WTC11 (cell line): Measurements from ENCODE around the gene ZDBF2. TPM values are rescaled to one million over a fixed set of nuclear protein-coding genes. Genes with fewer than 3 reads are reported as not detected.

ENCODE experiments used
- ATAC-seq: fragments of 200-7000 bp; cut with Tn5 transposase; 2 replicates; pipeline ENCODE4 v1.10.0; 2021; ENCODE audit warnings: mild to moderate bottlenecking, moderate library complexity
- CTCF ChIA-PET: fragments of 300-600 bp; sonication (Branson Sonifier 250); formaldehyde crosslinking; loops from one replicate; lab custom pipeline; 2021; ENCODE audit warnings: antibody characterized with exemption; lab: Charles Lee
- POLR2A ChIA-PET: fragments of 350-600 bp; sonication (Branson Sonifier 250); formaldehyde crosslinking; loops from one replicate; lab custom pipeline; 2021; ENCODE audit warnings: antibody characterized with exemption; lab: Charles Lee
- DNase-seq: peaks from one replicate; pipeline ENCODE4 v3.0.0; 2021; ENCODE audit warnings: low spot score
- H3K27ac Mint-ChIP-seq: 2 replicates; pipeline ENCODE4 v1.8.0; 2021; ENCODE audit warnings: mixed read lengths
- H3K27me3 Mint-ChIP-seq: 2 replicates; pipeline ENCODE4 v1.8.0; 2021; ENCODE audit warnings: low read depth, mild to moderate bottlenecking, moderate library complexity, mixed read lengths
- H3K36me3 Mint-ChIP-seq: 2 replicates; pipeline ENCODE4 v1.8.0; 2021; ENCODE audit warnings: mixed read lengths
- H3K4me1 Mint-ChIP-seq: 2 replicates; pipeline ENCODE4 v1.8.0; 2022; ENCODE audit warnings: mixed read lengths
- H3K4me3 Mint-ChIP-seq: 2 replicates; pipeline ENCODE4 v1.8.0; 2021; ENCODE audit warnings: mild to moderate bottlenecking, moderate library complexity, mixed read lengths
- H3K9me3 Mint-ChIP-seq: 2 replicates; pipeline ENCODE4 v1.8.0; 2021; ENCODE audit warnings: mixed read lengths
- ATF1 ChIP-seq: sonication (generic); formaldehyde crosslinking; IDR thresholded peaks from 2 replicates; pipeline ENCODE4 v1.8.1; 2023; ENCODE audit warnings: mild to moderate bottlenecking, moderate library complexity, missing genetic modification reagents
- EMX1 ChIP-seq: fragments of 250-450 bp; sonication (Bioruptor Pico); IDR thresholded peaks from 2 replicates; pipeline ENCODE4 v1.8.0; 2021; ENCODE audit warnings: mild to moderate bottlenecking
- ESRRA ChIP-seq: sonication (generic); formaldehyde crosslinking; IDR thresholded peaks from 2 replicates; pipeline ENCODE4 v1.8.1; 2022; ENCODE audit warnings: mild to moderate bottlenecking, missing genetic modification reagents, borderline replicate concordance
- ETV6 ChIP-seq: sonication (generic); formaldehyde crosslinking; IDR thresholded peaks from 2 replicates; pipeline ENCODE4 v1.8.1; 2022; ENCODE audit warnings: mild to moderate bottlenecking, missing genetic modification reagents
- JAZF1 ChIP-seq: fragments of 250-450 bp; sonication (Bioruptor Pico); IDR thresholded peaks from 2 replicates; pipeline ENCODE4 v1.9.0; 2021; ENCODE audit warnings: moderate library complexity, mild to moderate bottlenecking, inconsistent platforms
- NFE2L1 ChIP-seq: sonication (generic); formaldehyde crosslinking; IDR thresholded peaks from 2 replicates; pipeline ENCODE4 v1.8.1; 2023; ENCODE audit warnings: missing genetic modification reagents
- NR2C2 ChIP-seq: sonication (generic); formaldehyde crosslinking; IDR thresholded peaks from 2 replicates; pipeline ENCODE4 v1.8.0; 2022; ENCODE audit warnings: mild to moderate bottlenecking, missing genetic modification reagents
- PRRX2 ChIP-seq: fragments of 250-450 bp; sonication (Bioruptor Pico); IDR thresholded peaks from 2 replicates; pipeline ENCODE4 v1.8.0; 2021; ENCODE audit warnings: mild to moderate bottlenecking
- RORB ChIP-seq: fragments of 250-450 bp; sonication (Bioruptor Pico); IDR thresholded peaks from 2 replicates; pipeline ENCODE4 v1.9.0; 2021; ENCODE audit warnings: mild to moderate bottlenecking
- SMAD4 ChIP-seq: sonication (generic); formaldehyde crosslinking; IDR thresholded peaks from 2 replicates; pipeline ENCODE4 v1.8.0; 2022; ENCODE audit warnings: mild to moderate bottlenecking, missing genetic modification reagents
- TP53 ChIP-seq: sonication (generic); formaldehyde crosslinking; IDR thresholded peaks from 2 replicates; pipeline ENCODE4 v1.8.1; 2023; ENCODE audit warnings: mild to moderate bottlenecking, missing genetic modification reagents
- ZNF121 ChIP-seq: sonication (generic); formaldehyde crosslinking; IDR thresholded peaks from 2 replicates; pipeline ENCODE4 v1.8.0; 2023; ENCODE audit warnings: missing genetic modification reagents
- ZNF138 ChIP-seq: sonication (generic); formaldehyde crosslinking; conservative IDR thresholded peaks from 2 replicates; pipeline ENCODE4 v1.8.1; 2022; ENCODE audit warnings: mild to moderate bottlenecking, moderate library complexity, missing genetic modification reagents
- ZNF219 ChIP-seq: sonication (generic); formaldehyde crosslinking; IDR thresholded peaks from 2 replicates; pipeline ENCODE4 v1.8.0; 2023; ENCODE audit warnings: missing genetic modification reagents, mild to moderate bottlenecking, borderline replicate concordance
- ZNF263 ChIP-seq: sonication (generic); formaldehyde crosslinking; IDR thresholded peaks from 2 replicates; pipeline ENCODE4 v1.8.1; 2022; ENCODE audit warnings: low read depth, mild to moderate bottlenecking, moderate library complexity, missing genetic modification reagents
- ZNF317 ChIP-seq: sonication (generic); formaldehyde crosslinking; IDR thresholded peaks from 2 replicates; pipeline ENCODE4 v1.8.1; 2023; ENCODE audit warnings: low read depth, mild to moderate bottlenecking, moderate library complexity, missing genetic modification reagents, borderline replicate concordance
- total RNA-seq: library from RNA; stranded (reverse); gene quantifications from 3 replicates; pipeline ENCODE4 v1.2.3, GENCODE V29; 2021
- TF ChIP-seq, protein P1 (sequence below): sonication (generic); formaldehyde crosslinking; IDR thresholded peaks from 2 replicates; pipeline ENCODE4 v1.8.0; 2022; ENCODE audit warnings: mild to moderate bottlenecking, missing genetic modification reagents
- TF ChIP-seq, protein P2 (sequence below): sonication (generic); formaldehyde crosslinking; conservative IDR thresholded peaks from 2 replicates; pipeline ENCODE4 v1.8.1; 2022; ENCODE audit warnings: mild to moderate bottlenecking, missing genetic modification reagents
- TF ChIP-seq, protein P3 (sequence below): sonication (generic); formaldehyde crosslinking; IDR thresholded peaks from 2 replicates; pipeline ENCODE4 v1.8.1; 2023; ENCODE audit warnings: mild to moderate bottlenecking, missing genetic modification reagents
- TF ChIP-seq, protein P4 (sequence below): sonication (generic); formaldehyde crosslinking; IDR thresholded peaks from 2 replicates; pipeline ENCODE4 v1.8.0; 2023; ENCODE audit warnings: mild to moderate bottlenecking, missing genetic modification reagents
- TF ChIP-seq, protein P5 (sequence below): sonication (generic); formaldehyde crosslinking; IDR thresholded peaks from 2 replicates; pipeline ENCODE4 v1.8.1; 2023; ENCODE audit warnings: mild to moderate bottlenecking, missing genetic modification reagents, moderate library complexity
- TF ChIP-seq, protein P6 (sequence below): sonication (generic); formaldehyde crosslinking; IDR thresholded peaks from 2 replicates; pipeline ENCODE4 v1.8.1; 2023; ENCODE audit warnings: mild to moderate bottlenecking, moderate library complexity, missing genetic modification reagents
- TF ChIP-seq, protein P7 (sequence below): sonication (generic); formaldehyde crosslinking; IDR thresholded peaks from 2 replicates; pipeline ENCODE4 v1.8.1; 2022; ENCODE audit warnings: mild to moderate bottlenecking, moderate library complexity, missing genetic modification reagents

Gene ZDBF2
- total RNA-seq, 1 experiment from 2014 or later: 16.0 TPM

DNA sequence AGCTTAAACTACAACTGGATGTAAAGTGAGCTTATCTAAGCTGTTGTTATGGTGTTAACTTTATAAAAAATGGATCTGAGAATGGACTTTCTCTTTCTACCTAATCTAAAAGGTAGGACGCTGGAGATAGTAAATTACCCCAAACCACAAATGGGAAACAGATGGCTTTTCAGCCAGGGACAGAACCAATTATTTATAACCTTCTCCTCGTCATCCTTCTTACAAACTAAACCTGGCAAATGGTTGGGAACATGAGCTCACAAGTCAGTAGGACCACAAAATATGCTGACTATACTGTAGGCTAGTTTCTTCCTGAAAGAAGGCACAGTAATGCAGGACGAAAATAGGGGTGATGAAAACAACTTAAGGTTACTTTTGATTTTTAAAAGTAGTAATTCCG, 32.7 kb upstream of the ZDBF2 start:
- TF ChIP-seq ESRRA (CRISPR knock-in tag) (no peak), NFE2L1 (CRISPR knock-in tag) (no peak), TP53 (CRISPR knock-in tag) (no peak), EMX1 (CRISPR knock-in tag) (no peak), PRRX2 (no peak), ZNF219 (CRISPR knock-in tag) (no peak), ETV6 (CRISPR knock-in tag) (no peak), ZNF317 (CRISPR knock-in tag) (no peak), ZNF138 (CRISPR knock-in tag) (no peak)
- TF ChIP-seq, protein P1, sequence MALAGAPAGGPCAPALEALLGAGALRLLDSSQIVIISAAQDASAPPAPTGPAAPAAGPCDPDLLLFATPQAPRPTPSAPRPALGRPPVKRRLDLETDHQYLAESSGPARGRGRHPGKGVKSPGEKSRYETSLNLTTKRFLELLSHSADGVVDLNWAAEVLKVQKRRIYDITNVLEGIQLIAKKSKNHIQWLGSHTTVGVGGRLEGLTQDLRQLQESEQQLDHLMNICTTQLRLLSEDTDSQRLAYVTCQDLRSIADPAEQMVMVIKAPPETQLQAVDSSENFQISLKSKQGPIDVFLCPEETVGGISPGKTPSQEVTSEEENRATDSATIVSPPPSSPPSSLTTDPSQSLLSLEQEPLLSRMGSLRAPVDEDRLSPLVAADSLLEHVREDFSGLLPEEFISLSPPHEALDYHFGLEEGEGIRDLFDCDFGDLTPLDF (CRISPR knock-in tag): no peak
- TF ChIP-seq, protein P2, sequence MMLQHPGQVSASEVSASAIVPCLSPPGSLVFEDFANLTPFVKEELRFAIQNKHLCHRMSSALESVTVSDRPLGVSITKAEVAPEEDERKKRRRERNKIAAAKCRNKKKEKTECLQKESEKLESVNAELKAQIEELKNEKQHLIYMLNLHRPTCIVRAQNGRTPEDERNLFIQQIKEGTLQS (CRISPR knock-in tag): no peak
- ATAC-seq: no peak

DNA sequence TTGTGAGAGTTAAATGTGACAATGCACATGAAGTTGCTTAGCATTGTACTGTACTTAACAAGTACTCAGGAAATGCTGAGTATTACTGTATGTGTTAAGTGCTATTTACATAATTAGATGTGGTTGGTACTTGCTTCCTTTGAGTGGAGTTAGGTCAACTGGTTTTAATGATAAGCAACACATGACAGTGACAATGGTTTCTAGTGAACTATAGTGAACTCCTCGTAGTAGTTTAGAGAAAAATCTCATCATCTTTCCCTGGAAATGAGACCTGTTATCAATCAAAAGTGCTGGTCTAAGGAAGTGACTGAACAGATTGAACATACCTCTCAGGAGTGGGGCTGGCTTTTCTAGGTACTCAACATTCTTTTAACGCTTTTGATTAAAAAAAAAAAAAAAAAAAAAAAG, 29.2 kb upstream of the ZDBF2 start:
- CTCF ChIA-PET: no interaction called here
- POLR2A ChIA-PET: no interaction called here
- no peaks in the 10 kb centered on the region for H3K36me3 Mint-ChIP-seq
- DNase-seq (no peak), ATAC-seq (no peak)
- H3K9me3 Mint-ChIP-seq: no peaks in the 10 kb centered on the region
- H3K4me3 Mint-ChIP-seq: no peak overlapping the region
- no peaks in the 10 kb centered on the region for H3K4me1 Mint-ChIP-seq
- TF ChIP-seq NR2C2 (CRISPR knock-in tag): no peak
- TF ChIP-seq ZNF263: no peak
- TF ChIP-seq JAZF1: no peak
- no peak for TF ChIP-seq SMAD4 (CRISPR knock-in tag)
- TF ChIP-seq, protein P3, sequence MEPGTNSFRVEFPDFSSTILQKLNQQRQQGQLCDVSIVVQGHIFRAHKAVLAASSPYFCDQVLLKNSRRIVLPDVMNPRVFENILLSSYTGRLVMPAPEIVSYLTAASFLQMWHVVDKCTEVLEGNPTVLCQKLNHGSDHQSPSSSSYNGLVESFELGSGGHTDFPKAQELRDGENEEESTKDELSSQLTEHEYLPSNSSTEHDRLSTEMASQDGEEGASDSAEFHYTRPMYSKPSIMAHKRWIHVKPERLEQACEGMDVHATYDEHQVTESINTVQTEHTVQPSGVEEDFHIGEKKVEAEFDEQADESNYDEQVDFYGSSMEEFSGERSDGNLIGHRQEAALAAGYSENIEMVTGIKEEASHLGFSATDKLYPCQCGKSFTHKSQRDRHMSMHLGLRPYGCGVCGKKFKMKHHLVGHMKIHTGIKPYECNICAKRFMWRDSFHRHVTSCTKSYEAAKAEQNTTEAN (CRISPR knock-in tag): no peak
- TF ChIP-seq ZNF121 (CRISPR knock-in tag): no peak
- no peak for TF ChIP-seq ATF1 (CRISPR knock-in tag)
- H3K27me3 Mint-ChIP-seq: peaks cover 27% of the 10 kb centered on the region
- no peak overlapping the region for H3K27ac Mint-ChIP-seq

More for the DNA sequence above, 32.7 kb upstream of the ZDBF2 start:
- peaks cover 12% of the 10 kb centered on the region; the same call in 1 of the 2 replicates for H3K36me3 Mint-ChIP-seq
- CTCF ChIA-PET: no interaction called here
- no peak for DNase-seq
- POLR2A ChIA-PET: no interaction called here
- no peak overlapping the region for H3K4me3 Mint-ChIP-seq
- H3K27me3 Mint-ChIP-seq: peaks cover 5% of the 10 kb centered on the region; the same call in 1 of the 2 replicates
- no peaks in the 10 kb centered on the region for H3K4me1 Mint-ChIP-seq
- H3K27ac Mint-ChIP-seq: no peak overlapping the region
- H3K9me3 Mint-ChIP-seq: peaks cover 11% of the 10 kb centered on the region

DNA sequence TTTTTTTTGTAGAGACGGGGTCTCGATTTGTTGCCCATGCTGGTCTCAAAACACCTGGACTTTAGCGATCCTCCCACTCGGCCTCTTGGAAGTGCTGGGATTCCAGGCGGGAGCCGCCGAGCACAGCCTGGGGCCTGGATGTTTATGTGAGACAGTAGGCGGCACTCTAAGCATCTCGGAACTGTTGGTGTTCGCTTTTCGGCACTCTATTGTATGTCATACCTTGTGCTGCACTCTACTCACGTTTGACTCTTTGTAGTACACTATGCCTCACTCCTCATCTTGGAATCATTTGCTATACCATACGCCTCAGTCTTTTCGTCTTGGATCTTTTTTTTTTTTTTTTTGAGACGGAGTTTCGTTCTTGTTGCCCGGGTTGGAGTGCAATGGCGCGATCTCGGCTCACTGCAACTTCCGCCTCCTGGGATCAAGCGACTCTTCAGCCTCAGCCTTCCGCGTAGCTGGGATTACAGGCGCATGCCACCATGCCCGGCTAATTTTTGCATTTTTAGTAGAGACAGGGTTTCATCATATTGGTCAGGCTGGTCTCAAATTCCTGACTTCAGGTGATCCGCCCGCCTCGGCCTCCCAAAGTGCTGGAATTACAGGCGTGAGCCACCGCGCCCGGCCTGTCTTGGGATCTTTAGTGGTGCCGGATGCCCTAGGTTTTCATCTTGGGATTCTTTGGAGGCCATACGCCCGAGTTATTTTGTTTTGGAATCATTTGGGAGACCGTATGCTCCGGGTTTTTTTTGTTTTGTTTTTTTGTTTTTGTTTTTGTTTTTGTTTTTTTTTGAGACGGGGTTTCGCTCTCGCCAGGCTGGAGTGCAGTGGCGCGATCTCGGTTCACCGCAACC, 24.2 kb upstream of the ZDBF2 start:
- CTCF ChIA-PET: interaction anchor here (0.6 to 1.0 kb wide), 6 partner anchors 9 to 993 kb away, joined by 3 to 5 read pairs (median 4); no protein-coding TSS in a partner anchor
- ATAC-seq (peak; percentile 88), DNase-seq (peak; percentile 67)
- peaks cover 18% of the 10 kb centered on the region for H3K4me1 Mint-ChIP-seq
- H3K36me3 Mint-ChIP-seq: no peaks in the 10 kb centered on the region
- peak overlapping the region; percentile 36 for H3K27ac Mint-ChIP-seq
- POLR2A ChIA-PET: interaction anchor here (0.7 kb wide), 1 partner anchor 91 kb away, joined by 3 read pairs; the partner anchor contains the start of gene EEF1B2
- H3K9me3 Mint-ChIP-seq: no peaks in the 10 kb centered on the region
- H3K27me3 Mint-ChIP-seq: peaks cover 77% of the 10 kb centered on the region
- H3K4me3 Mint-ChIP-seq: peak overlapping the region; percentile 75
- TF ChIP-seq ZNF219 (CRISPR knock-in tag): no peak
- TF ChIP-seq, protein P4, sequence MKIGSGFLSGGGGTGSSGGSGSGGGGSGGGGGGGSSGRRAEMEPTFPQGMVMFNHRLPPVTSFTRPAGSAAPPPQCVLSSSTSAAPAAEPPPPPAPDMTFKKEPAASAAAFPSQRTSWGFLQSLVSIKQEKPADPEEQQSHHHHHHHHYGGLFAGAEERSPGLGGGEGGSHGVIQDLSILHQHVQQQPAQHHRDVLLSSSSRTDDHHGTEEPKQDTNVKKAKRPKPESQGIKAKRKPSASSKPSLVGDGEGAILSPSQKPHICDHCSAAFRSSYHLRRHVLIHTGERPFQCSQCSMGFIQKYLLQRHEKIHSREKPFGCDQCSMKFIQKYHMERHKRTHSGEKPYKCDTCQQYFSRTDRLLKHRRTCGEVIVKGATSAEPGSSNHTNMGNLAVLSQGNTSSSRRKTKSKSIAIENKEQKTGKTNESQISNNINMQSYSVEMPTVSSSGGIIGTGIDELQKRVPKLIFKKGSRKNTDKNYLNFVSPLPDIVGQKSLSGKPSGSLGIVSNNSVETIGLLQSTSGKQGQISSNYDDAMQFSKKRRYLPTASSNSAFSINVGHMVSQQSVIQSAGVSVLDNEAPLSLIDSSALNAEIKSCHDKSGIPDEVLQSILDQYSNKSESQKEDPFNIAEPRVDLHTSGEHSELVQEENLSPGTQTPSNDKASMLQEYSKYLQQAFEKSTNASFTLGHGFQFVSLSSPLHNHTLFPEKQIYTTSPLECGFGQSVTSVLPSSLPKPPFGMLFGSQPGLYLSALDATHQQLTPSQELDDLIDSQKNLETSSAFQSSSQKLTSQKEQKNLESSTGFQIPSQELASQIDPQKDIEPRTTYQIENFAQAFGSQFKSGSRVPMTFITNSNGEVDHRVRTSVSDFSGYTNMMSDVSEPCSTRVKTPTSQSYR: no peak
- no peak for TF ChIP-seq NR2C2 (CRISPR knock-in tag)
- TF ChIP-seq RORB (CRISPR knock-in tag): no peak
- TF ChIP-seq, protein P5, sequence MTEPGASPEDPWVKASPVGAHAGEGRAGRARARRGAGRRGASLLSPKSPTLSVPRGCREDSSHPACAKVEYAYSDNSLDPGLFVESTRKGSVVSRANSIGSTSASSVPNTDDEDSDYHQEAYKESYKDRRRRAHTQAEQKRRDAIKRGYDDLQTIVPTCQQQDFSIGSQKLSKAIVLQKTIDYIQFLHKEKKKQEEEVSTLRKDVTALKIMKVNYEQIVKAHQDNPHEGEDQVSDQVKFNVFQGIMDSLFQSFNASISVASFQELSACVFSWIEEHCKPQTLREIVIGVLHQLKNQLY (CRISPR knock-in tag): no peak
- TF ChIP-seq, protein P6, sequence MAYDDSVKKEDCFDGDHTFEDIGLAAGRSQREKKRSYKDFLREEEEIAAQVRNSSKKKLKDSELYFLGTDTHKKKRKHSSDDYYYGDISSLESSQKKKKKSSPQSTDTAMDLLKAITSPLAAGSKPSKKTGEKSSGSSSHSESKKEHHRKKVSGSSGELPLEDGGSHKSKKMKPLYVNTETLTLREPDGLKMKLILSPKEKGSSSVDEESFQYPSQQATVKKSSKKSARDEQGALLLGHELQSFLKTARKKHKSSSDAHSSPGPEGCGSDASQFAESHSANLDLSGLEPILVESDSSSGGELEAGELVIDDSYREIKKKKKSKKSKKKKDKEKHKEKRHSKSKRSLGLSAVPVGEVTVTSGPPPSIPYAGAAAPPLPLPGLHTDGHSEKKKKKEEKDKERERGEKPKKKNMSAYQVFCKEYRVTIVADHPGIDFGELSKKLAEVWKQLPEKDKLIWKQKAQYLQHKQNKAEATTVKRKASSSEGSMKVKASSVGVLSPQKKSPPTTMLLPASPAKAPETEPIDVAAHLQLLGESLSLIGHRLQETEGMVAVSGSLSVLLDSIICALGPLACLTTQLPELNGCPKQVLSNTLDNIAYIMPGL (CRISPR knock-in tag): no peak
- TF ChIP-seq, protein P7, sequence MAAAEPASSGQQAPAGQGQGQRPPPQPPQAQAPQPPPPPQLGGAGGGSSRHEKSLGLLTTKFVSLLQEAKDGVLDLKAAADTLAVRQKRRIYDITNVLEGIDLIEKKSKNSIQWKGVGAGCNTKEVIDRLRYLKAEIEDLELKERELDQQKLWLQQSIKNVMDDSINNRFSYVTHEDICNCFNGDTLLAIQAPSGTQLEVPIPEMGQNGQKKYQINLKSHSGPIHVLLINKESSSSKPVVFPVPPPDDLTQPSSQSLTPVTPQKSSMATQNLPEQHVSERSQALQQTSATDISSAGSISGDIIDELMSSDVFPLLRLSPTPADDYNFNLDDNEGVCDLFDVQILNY: no peak
